PFSK-1 (cell line): ENCODE results near the gene FOXG1.

ENCODE experiments used
- POLR2AphosphoS5 ChIP-seq: IDR thresholded peaks from 2 replicates; pipeline ENCODE4 v1.6.1; 2012; ENCODE audit warnings: low read depth, mild to moderate bottlenecking, control low read depth, low read length, moderate library complexity
- TAF1 ChIP-seq: IDR thresholded peaks from 2 replicates; pipeline ENCODE4 v1.6.1; 2012; ENCODE audit warnings: low read length, control low read depth, borderline replicate concordance; ENCODE audit not compliant: insufficient read depth

DNA sequence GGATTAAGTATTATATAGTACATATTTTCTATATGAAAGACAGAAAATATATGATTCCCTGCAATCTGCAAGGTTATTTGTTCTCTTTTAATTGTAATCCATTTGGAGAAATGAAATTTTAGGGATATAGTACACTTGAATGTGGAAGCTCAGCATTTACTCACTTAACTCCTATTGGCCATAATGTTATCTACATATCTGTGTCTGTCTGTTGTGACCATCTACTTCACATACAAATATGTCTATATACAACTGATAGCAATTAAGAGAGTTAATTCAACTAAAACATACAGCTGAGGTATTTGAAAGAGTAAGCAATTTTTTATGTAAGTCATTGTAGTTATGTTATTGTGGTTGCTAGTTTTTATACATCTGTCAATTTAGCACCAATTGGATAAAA lies 12.9 kb downstream of the FOXG1 start:
- TF ChIP-seq POLR2AphosphoS5 (no peak), TAF1 (no peak)
